Dermis blood vessel endothelial cell (primary cell): ENCODE measurements around the gene GJB2. TPM values are rescaled to one million over a fixed set of nuclear protein-coding genes. Genes with fewer than 3 reads are reported as not detected.

Experiments used
- DNase-seq: peaks from one replicate; pipeline ENCODE4 v3.0.0; 2010
- total RNA-seq: library from RNA; depleted of rRNA; stranded (reverse); fragments of >200 nt; gene quantifications from 2 replicates; pipeline ENCODE4 v1.2.3, GENCODE V29; 2014

The GJB2 gene
- total RNA-seq, 1 donor from 2014 or later: 0.17 TPM

DNA sequence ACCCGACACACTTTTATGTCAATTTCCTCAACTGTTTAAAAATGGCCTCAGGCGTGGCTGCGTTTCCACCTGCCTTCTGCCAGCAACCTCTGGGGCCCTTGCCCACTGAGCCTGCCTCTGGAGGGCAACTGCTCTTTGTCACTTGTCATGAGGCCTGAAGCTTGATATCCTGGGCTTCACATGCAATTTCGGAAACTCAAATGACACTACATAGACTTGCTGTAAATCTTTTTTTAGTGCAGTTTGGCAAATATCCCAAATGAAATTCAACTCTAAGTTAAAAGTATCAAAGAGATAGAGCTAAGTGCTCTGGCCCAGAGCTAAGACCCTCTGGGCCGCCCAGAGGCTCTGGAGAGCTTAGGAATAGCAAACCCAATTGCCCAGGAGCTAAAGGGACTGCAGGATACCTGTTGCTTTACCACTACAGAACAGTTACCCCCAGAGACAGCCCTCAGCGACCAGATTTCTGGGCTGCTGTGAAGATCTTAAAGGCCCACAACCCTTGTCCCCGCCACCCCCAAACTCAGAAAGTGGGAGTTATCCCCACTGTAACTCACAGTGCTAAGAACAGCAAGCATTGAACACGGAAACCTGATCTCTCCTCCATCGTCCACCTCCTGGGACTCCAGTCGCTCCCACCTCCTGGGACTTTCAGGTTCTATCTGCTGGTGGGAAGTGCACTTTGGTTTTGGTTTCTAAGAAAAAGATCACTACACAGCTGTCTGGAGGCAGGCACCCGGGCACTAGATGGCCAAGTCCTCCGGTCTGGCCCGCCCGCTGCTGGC, 51.3 kb downstream of the GJB2 start:
- no peak for DNase-seq

DNA sequence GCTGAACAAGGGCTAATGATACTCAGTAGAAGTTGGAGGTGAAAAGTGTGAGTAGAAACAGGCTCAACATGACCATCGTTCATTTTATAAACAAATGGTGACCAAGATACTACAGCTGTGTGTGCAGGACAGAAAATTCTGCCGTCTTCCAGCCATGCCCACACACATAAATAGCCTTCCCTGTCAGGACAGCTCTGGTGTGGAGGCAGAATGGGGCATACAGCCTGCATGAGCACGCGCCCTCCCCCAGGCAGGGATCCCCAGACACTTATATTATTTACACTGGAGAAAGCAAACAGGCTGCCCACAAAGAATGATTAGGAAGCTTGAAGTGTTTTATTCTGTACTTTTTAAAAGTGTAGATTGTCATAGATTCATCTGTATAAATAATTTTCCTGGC, 52.3 kb downstream of the GJB2 start:
- DNase-seq: no peak

DNA sequence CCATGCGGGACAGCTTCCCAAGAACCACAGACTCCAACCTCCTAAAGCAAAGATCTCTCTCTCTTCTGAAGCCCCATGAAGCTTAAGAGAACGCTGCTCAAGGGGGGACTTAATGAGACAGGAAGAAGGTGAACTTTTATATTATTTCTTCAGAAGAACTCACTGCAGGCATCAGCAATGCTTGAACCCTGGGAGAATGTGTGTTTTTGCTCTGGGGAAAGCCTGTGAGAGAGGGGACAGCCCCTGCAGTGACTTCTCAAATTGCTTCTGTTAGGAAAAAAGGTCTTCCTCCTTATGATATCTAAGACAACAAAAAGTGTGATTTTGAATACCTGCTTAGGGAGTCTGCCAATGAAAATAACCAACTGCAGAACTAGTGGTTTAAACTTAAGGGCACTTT, 54.9 kb downstream of the GJB2 start:
- no peak for DNase-seq

Other genes with a start within 250 kb of the GJB2 start
- 68.8 and 81.3 TPM in 2 replicates for gene ZMYM2, start 234.2 kb downstream of the GJB2 start, total RNA-seq
- under 0.01 TPM in 1 of 2 replicates, not detected in the other for gene GJA3, start 31.9 kb downstream of the GJB2 start, total RNA-seq
- not detected in 2 replicates for gene GJB6, start 39.4 kb upstream of the GJB2 start, total RNA-seq